Measurements from ENCODE around the gene BLID.

DNA sequence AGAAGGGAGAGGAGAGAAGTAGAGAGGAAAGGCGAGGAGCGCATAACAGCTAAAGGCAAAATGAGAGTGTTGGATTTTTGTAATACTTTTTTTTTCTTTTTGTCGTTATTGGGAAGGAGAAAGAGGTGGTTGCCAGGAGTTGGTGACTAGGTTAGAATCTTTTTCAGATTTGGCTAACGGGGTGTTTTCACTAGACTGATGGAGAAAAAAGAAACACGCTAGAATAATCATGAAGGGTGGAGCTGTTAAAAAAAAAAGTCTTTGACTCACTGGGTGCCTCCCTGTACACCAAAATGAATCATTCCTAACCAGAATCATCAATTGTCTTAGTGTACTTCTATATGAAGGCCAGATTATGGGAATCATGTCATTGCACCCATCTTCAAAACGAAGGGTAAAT, 12.7 kb downstream of the BLID start:
- TF ChIP-seq SP1 (IDR thresholded peaks at IDR 0.05) (no peak), FOXM1 (IDR thresholded peaks at IDR 0.05; ENCODE audit: borderline replicate concordance) (no peak), FOXK2 (IDR thresholded peaks at IDR 0.05) (no peak), LEF1 (IDR thresholded peaks at IDR 0.05; ENCODE audit: borderline replicate concordance) (no peak)
